Left ventricle myocardium inferior (tissue), 1 donor: Measurements from ENCODE around the gene ZCCHC7. TPM values are rescaled to one million over a fixed set of nuclear protein-coding genes. Genes with fewer than 3 reads are reported as not detected.

Source experiments
- DNase-seq: peaks from one replicate; pipeline ENCODE4 v3.0.0-alpha.2; 2020
- H3K27ac ChIP-seq: fragments of 200-600 bp; replicated peaks from 2 replicates; pipeline ENCODE4 v1.8.0; 2021
- H3K27me3 ChIP-seq: fragments of 200-600 bp; 2 replicates; pipeline ENCODE4 v1.8.0; 2021; ENCODE audit warnings: low read depth
- H3K36me3 ChIP-seq: fragments of 200-600 bp; 2 replicates; pipeline ENCODE4 v1.8.0; 2021
- H3K4me1 ChIP-seq: fragments of 200-600 bp; 2 replicates; pipeline ENCODE4 v1.8.0; 2021
- H3K4me3 ChIP-seq: fragments of 200-600 bp; 2 replicates; pipeline ENCODE4 v1.8.0; 2021; ENCODE audit warnings: mild to moderate bottlenecking, moderate library complexity
- H3K9me3 ChIP-seq: fragments of 200-600 bp; replicated peaks from 2 replicates; pipeline ENCODE4 v1.8.0; 2021
- intact Hi-C: fragments of 100-400 bp; cut with micrococcal nuclease; formaldehyde crosslinking; loops from one replicate; pipeline ENCODE4 v1.11.0; 2022
- total RNA-seq: library from RNA; stranded (reverse); fragmentation: NEBNext Ultra II Directional; extraction: Animal tissue kit (Norgen Biotek cat#: 25700); gene quantifications from one replicate; pipeline ENCODE4 v1.2.1, GENCODE V29; 2021
- TF ChIP-seq, protein P1 (sequence below): fragments of 200-600 bp; IDR thresholded peaks from 2 replicates; pipeline ENCODE4 v1.8.0; 2021; ENCODE audit warnings: antibody characterized with exemption, mild to moderate bottlenecking, borderline replicate concordance
- donor health status: DM: no; HTN: yes; CAD: no; lungs with severe emphysema.

ZCCHC7 gene
- total RNA-seq, 1 donor from 2014 or later, result 8.1 TPM

DNA sequence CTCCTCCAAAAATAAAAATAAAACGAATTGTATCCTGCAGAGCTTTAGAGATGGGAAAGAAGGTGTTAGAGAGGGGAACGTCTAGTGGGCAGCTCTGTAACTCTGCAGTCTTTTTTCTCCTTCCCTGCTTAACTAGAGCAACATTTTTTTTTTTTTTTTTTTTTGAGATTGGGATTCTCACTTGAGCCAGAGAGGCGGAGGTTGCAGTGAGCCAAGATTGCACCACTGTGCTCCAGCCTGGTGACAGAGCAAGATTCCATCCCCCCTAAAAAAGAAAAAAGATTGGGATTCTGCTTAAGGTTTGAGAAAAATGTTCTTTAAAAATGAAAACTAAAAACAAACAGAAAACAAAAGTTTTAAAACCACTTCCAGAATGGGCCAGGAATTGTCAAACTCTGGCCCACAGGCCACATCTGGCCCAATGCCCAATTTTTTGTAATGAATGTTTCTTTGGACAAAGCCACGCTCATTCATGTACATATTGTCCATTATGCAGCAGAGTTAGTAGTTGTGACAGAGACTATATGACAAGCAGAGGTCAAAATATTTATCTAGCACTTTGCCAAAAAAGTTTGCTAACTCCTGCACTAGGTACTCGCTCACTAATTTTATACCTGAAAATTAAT, 98.5 kb downstream of the ZCCHC7 start:
- Histone ChIP-seq H3K4me1 (peaks cover 5% of the 10 kb centered on the region), H3K9me3 (no peaks in the 10 kb centered on the region), H3K27me3 (no peaks in the 10 kb centered on the region), H3K27ac (no peak overlapping the region), H3K4me3 (no peak overlapping the region), H3K36me3 (no peaks in the 10 kb centered on the region)
- no peak for DNase-seq
- intact Hi-C loops, result no loop called here
- TF ChIP-seq, protein P1, sequence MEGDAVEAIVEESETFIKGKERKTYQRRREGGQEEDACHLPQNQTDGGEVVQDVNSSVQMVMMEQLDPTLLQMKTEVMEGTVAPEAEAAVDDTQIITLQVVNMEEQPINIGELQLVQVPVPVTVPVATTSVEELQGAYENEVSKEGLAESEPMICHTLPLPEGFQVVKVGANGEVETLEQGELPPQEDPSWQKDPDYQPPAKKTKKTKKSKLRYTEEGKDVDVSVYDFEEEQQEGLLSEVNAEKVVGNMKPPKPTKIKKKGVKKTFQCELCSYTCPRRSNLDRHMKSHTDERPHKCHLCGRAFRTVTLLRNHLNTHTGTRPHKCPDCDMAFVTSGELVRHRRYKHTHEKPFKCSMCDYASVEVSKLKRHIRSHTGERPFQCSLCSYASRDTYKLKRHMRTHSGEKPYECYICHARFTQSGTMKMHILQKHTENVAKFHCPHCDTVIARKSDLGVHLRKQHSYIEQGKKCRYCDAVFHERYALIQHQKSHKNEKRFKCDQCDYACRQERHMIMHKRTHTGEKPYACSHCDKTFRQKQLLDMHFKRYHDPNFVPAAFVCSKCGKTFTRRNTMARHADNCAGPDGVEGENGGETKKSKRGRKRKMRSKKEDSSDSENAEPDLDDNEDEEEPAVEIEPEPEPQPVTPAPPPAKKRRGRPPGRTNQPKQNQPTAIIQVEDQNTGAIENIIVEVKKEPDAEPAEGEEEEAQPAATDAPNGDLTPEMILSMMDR, result no peak

DNA sequence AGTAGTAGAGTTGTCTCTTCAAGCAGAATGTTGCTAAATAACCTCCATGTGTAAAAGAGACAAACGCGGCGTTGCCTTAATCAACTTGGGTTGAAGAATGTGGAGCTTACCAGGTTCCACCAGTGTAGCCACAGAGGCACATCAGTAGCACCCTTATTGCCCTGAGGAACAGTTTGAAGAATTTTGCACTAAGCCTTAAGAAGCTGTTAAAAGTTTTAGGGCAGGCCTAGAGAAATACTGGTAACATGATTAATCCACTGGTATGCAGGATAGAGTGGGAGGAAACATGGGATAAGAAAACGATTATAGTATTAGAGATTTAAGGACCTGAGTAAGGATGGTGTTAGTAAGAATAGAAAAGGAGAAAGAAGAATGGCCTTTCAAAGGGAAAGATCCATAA, 100.6 kb downstream of the ZCCHC7 start:
- no peaks in the 10 kb centered on the region for H3K36me3 ChIP-seq
- DNase-seq, result no peak
- intact Hi-C loops, result no loop called here
- no peak overlapping the region for H3K27ac ChIP-seq
- H3K27me3 ChIP-seq, result no peaks in the 10 kb centered on the region
- H3K4me3 ChIP-seq, result no peak overlapping the region
- no peaks in the 10 kb centered on the region for H3K9me3 ChIP-seq
- peaks cover 5% of the 10 kb centered on the region for H3K4me1 ChIP-seq
- TF ChIP-seq, protein P1, result no peak

DNA sequence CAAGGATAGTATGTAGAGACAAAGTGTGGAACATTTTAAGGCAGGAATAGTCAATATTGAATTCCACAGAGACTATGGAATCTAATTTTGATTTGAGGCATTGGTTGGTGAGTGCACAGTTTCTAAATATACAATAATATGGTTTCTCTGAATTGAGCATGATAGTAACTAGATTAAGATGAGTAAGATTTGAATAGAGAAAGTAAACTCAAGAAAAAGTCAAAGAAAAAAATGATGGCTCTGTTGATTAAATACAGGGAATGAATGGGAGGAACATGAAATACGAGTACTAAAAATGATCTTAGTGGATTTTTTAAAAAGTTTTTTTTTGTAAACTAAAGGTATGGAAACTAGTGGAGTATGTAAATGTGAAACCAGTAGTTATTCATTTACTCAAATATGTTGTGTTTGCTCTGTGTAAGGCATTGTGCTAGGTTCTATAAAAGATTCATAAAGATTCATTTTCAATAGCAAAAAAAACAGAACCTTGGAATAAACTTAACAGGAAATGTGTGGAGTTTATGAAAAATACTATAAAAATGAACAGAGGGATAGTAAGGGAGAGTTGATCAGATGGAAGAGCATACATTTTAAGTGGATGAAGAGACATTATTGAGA, 101.2 kb downstream of the ZCCHC7 start:
- intact Hi-C loops, result no loop called here
- no peak for DNase-seq
- Histone ChIP-seq H3K27me3 (no peaks in the 10 kb centered on the region), H3K4me1 (peaks cover 5% of the 10 kb centered on the region), H3K9me3 (no peaks in the 10 kb centered on the region), H3K36me3 (no peaks in the 10 kb centered on the region), H3K27ac (no peak overlapping the region), H3K4me3 (no peak overlapping the region)
- TF ChIP-seq, protein P1, result no peak

DNA sequence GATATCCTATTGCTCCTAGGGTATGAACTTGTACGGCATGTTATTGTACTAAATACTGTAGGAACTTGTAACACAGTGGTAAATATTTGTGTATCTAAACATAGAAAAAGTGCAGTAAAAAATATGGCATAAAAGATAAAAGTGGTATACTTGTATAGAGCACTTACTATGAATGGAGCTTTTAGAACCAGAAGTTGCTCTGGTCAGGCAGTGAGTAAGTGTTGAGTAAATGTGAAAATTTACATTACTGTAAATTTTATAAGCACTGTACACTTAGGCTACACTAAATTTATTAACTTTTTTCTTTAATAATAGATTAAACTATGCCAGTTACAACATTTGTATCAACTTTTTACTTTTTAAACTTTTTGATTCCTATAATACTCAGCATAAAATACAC, 109.1 kb downstream of the ZCCHC7 start:
- DNase-seq, result no peak
- TF ChIP-seq, protein P1, result no peak
- Histone ChIP-seq H3K4me3 (no peak overlapping the region), H3K4me1 (no peaks in the 10 kb centered on the region), H3K36me3 (no peaks in the 10 kb centered on the region), H3K27ac (no peak overlapping the region), H3K27me3 (no peaks in the 10 kb centered on the region), H3K9me3 (no peaks in the 10 kb centered on the region)
- intact Hi-C loops, result no loop called here

DNA sequence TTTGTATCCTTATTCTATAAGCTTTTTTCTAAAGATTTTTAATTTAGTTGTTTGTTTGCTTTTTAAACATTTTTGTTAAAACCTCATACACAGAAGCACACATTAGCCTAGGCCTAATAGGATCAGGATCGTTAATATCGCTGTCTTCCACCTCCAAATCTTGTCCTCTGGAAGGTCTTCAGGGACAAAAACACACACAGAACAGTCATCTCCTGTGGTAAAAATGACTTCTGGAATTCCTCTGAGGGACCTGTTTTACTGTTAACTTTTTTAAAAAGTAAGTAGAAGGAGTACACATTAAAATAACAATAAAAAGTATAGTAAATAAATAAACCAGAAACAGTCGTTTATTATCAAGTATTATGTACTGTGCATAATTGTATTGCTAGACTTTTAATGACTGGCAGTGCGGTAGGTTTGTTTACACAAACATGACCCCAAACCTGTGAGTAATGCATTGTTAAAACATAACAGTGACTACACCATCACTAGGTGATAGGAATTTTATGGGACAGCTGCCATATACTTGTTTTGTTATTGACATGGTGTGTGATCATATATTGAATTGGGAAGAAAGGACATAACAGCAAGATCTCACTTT, 109.6 kb downstream of the ZCCHC7 start:
- H3K4me3 ChIP-seq, result no peak overlapping the region

More for the DNA sequence above, 109.6 kb downstream of the ZCCHC7 start:
- Histone ChIP-seq H3K27me3 (no peaks in the 10 kb centered on the region), H3K4me1 (no peaks in the 10 kb centered on the region), H3K27ac (no peak overlapping the region), H3K36me3 (no peaks in the 10 kb centered on the region), H3K9me3 (no peaks in the 10 kb centered on the region)
- intact Hi-C loops, result no loop called here
- no peak for DNase-seq
- TF ChIP-seq, protein P1, result no peak
